Epithelial cell of esophagus (primary cell): ENCODE data around the gene CARHSP1.

Experiments
- DNase-seq: peaks from one replicate; pipeline ENCODE4 v3.0.0; 2010; ENCODE audit warnings: low read depth
- H3K4me3 ChIP-seq: 2 replicates; pipeline ENCODE4 v1.5.1; 2011; ENCODE audit warnings: mild to moderate bottlenecking, low read length, control low read depth
- CTCF ChIP-seq: IDR thresholded peaks from 2 replicates; pipeline ENCODE4 v1.5.1; 2011; ENCODE audit warnings: low read depth, mild to moderate bottlenecking, low read length, control low read depth, inconsistent platforms; ENCODE audit not compliant: insufficient read depth; ENCODE audit errors: missing control alignments

The CARHSP1 gene

GRCh38 chr16:8851761-8852403, 16.9 kb downstream of the CARHSP1 start:
- TF ChIP-seq CTCF = no peak
- no peak for DNase-seq
- H3K4me3 ChIP-seq = no peak overlapping the region

GRCh38 chr16:8850279-8850885, 18.4 kb downstream of the CARHSP1 start:
- no peak overlapping the region for H3K4me3 ChIP-seq
- no peak for TF ChIP-seq CTCF
- peak; percentile 91 for DNase-seq

- TF ChIP-seq CTCF = no peak
- peak; percentile 73 for DNase-seq
- no peak overlapping the region for H3K4me3 ChIP-seq
Measured at GRCh38 chr16:8849411-8850011, 19.3 kb downstream of the CARHSP1 start.

- DNase-seq = peak; percentile 85
- H3K4me3 ChIP-seq = no peak overlapping the region
- no peak for TF ChIP-seq CTCF
Measured at GRCh38 chr16:8848939-8849391, 19.8 kb downstream of the CARHSP1 start.

- no peak for DNase-seq
- H3K4me3 ChIP-seq = no peak overlapping the region
- no peak for TF ChIP-seq CTCF
Measured at GRCh38 chr16:8848231-8848938, 20.4 kb downstream of the CARHSP1 start.

GRCh38 chr16:8847623-8848022, 21.2 kb downstream of the CARHSP1 start:
- no peak for TF ChIP-seq CTCF
- no peak overlapping the region for H3K4me3 ChIP-seq
- no peak for DNase-seq
